Hematopoietic multipotent progenitor cell treated with erythropoietin and hydrocortisone succinate and interleukin-3 and kit ligand, for 6 days (in vitro differentiated cells): ENCODE data around the gene PLA2G12A.

ENCODE experiments used
- DNase-seq: peaks from one replicate; pipeline ENCODE4 v3.0.0-alpha.2; 2015

Gene PLA2G12A

GRCh38 chr4:109729718-109730618 lies at the start of gene PLA2G12A:
Gene PLA2G12A, minus strand, starts transcription at chr4:109730070. Its CDS starts 261 bp downstream, at chr4:109729809.
- DNase-seq = peak; percentile 77

DNA sequence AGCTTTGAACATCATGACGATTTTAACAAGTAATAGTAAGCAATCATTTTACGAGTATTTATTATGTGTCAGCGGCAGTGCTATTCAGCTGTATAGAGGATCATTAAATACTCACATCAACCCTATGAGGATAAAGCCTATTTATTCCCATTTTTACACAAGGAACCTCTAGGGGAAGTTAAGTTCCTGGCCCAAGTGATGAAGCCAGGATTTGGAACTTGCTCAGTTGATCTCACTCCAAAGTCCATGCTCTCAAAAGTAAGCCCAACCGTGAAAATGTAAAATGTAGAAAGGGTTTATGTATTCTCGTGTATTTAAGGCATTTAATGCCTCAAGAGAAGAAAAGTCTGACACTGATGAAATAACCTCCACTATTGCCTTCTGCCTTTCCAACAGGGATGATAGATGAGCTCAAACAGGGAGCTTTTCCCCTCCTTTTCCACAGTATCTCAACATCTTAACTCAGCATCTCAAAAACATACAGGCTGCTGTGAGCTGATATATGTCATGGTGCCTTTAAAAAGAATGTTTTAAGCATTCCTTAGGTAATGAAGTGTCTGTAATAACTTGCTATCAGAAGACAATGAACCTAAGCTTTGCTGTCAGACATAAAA lies 35.0 kb upstream of the PLA2G12A start:
- DNase-seq = no peak

- no peak for DNase-seq
Measured at GRCh38 chr4:109764376-109764775, 34.5 kb upstream of the PLA2G12A start.

- DNase-seq = no peak
Measured at GRCh38 chr4:109760682-109761081, 30.8 kb upstream of the PLA2G12A start.

- DNase-seq = no peak
Measured at GRCh38 chr4:109755656-109756055, 25.8 kb upstream of the PLA2G12A start.

- DNase-seq = no peak
Measured at GRCh38 chr4:109754093-109754857, 24.4 kb upstream of the PLA2G12A start.

DNA sequence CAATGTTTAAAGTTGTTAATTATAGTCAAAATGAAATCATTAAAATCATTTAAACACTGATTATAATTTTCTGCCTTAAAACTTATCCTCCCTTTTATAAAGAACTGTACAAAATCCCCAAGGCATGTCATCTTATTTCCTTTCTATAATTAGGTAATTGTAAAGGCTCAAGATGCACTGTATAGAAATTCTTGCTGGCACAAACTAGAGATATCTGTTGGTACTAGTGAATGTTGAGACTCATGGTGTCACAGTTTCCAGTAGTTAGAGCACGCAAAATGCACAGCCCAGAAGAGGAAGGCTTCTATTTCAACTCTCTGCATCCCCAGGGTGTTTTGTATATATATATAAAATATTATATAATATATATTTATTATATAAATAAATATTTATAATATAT lies 22.7 kb upstream of the PLA2G12A start:
- DNase-seq = peak; percentile 35

DNA sequence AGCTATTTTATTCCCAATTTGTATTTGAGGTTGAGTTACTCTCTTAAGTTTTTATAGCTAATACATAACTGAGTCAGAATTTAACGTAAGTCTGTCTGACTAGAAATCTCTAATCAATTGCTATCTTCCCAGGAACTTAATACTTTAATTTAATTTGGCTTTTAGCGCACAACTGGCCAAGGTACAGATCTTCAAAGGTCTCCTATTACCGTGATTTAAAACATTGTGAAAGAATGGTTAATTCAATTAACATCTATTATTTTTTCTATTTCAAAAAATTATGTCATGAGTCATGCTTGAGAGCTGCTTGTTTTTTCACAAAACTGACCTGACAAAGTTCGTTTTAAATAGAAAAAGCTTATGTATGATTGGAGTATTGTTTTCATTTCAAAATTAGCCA lies 22.0 kb upstream of the PLA2G12A start:
- no peak for DNase-seq

DNA sequence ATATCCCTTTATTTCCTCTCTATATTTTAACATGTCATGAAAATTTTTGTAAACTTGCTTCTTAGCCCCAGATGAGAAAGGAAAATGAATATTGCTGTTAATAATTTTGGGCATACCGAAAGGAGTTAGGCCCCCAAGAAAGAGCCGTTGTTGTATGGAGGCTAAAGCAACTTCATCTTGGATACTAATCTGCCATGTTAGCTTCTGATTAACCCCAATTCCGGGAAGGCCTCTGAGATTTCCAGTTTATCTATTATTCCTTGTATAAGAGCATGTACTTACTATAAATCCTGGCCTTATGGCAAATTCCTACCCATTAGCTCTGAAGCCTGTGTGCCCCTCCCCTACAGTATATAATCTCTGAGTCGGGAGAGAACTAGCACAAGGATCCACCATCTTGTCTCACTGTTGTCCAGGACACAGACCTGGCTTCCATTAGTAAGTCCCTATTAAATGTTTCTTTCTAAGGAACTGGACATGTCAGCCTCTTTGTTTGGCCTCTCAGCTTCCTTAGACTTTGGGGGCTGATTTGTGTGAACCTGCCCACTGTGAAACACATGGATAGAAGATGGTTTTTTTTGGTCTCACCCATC lies 20.9 kb upstream of the PLA2G12A start:
- no peak for DNase-seq

GRCh38 chr4:109749388-109750082 lies 19.7 kb upstream of the PLA2G12A start:
- no peak for DNase-seq

DNA sequence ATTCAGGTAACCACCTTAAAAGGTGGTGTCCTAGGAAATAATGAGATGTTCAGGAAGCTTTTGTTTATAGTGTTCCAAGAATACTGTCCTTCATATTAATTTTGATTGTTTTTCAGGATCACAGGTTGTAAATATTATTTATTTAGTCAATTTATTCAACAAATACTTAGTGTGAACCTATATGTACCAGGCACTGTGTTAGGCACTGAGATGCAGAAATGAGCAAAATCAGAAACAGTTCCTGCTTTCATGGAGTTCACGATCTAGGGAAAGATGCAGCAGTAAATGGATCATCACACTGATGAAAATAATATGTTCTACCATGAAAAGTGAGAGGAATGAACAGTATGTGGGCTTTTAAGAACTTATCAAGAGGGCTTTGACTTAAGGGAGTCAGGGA lies 18.2 kb upstream of the PLA2G12A start:
- no peak for DNase-seq

DNA sequence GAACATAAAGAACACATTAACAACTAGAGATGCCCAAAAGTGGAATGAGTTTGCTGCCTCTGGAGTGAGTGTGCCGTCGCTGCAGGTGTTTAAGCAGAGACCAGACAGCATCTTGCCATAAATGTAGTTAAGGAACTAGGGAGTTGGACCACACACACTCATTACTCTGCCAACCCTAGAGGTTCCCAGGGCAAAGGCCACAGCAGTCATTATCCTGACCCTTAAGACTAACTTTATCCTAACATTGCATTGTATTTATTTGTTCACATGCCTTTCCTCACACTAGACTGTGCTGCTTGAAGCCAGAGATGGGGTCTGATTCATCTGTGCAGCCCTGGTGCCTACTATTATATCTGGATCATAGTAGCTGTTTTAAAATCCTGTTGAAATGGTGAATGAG lies 16.9 kb upstream of the PLA2G12A start:
- DNase-seq = no peak

DNA sequence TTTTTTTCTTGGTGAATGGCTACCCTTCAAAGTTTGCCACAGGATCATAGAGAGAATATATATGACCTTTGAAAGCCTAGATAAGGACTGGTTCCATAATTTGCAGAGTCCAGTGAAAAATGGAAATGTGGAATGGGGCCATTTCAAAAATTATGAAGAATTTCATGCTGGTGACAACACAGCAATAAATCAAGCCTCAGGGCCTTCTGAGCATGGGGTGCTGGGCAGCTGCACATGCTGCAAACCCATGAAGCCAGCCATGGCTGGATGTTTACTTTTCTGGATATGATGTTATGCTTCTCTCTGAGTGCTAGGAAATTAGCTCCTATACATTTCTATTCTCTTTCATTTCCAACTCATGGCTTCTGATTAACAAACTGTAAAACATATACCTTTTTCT lies 16.0 kb upstream of the PLA2G12A start:
- no peak for DNase-seq

GRCh38 chr4:109739547-109739946 lies 9.7 kb upstream of the PLA2G12A start:
- no peak for DNase-seq

- DNase-seq = no peak
Measured at GRCh38 chr4:109738104-109738872, 8.4 kb upstream of the PLA2G12A start.

GRCh38 chr4:109735566-109736365 lies 5.9 kb upstream of the PLA2G12A start:
- DNase-seq = peak; percentile 11

GRCh38 chr4:109733728-109734127 lies 3.9 kb upstream of the PLA2G12A start:
- no peak for DNase-seq

DNA sequence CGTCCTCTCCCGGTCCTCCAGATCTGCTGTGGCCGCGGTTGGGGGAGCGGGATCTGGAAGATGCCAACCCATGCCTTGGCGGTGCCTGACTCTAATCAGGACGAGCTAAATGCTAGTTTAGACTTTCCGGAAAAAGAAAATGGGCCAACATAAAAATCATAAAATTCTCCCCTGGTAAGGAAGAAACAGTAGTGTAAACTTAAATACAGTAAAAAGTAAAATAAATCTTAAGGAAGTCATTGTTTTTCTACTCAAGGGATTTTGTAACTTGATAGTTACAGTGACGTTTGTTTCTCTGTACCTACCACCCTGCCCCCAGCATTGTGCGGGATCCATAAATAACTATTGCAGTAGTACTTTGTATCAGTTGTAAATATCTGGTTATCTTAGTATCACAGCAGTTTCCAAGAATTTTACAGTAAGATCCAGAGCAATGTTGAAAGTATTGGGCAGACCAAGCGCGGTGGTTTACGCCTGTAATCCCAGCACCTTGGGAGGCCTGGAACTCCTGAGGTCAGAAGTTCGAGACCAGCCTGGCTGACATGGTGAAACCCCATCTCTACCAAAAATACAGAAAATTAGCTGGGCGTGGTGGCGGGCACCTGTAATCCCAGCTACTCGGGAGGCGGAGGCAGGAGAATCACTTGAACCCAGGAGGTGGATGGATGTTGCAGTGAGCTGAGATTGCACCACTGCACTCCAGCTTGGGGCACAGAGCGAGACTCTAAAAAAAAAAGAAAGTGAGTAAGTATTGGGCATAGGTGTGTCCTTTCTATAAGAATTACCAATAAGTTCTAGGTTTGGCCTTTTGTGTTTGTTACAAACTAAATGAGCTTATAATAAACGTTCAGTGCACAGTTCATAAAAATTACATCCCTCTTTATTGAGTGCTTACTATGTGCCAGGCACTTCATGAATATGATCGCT lies 1.0 kb upstream of the PLA2G12A start:
- peak; percentile 26 for DNase-seq

DNA sequence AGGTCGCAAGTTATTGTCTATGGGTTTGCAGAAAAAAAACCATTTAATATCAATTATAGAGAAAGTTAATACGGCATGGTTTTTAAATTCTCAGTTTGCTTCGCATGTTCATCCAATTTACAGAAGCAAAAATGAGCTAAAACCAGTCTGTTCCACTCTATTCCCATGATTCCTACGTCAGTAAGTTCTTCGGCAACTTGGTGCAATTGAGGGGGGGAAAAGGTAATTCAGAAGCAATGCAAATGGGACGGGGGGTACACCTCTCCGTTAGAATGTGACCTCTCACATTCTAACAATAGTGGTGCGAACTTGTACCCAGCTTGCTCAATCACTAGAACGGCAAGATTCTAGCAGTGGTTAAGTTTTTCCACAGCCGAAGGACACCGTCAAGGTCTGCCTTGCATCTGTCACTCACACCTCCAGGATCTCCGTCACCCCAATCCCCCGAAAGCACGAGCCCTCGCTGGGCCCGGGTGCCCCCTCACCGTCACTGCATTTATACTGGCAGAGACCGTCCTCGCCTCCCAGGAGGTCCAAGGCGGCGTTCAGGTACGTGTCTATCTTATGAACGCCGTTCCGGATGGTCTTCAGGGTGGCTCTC lies 653 bp downstream of the PLA2G12A start:
- DNase-seq = peak; percentile 53
